HG03439 (cell line): ENCODE data around the gene ZNF804B.

Source experiments
- ATAC-seq: cut with Tn5 transposase; IDR thresholded peaks from one replicate; pipeline ENCODE4 v1.9.1; 2021; ENCODE audit warnings: mild to moderate bottlenecking, moderate library complexity; ENCODE audit not compliant: unreplicated experiment

Gene ZNF804B

GRCh38 chr7:88759230-88760135 lies at the start of gene ZNF804B:
Gene ZNF804B (plus strand): TSS chr7:88759700. CDS start chr7:88759977, 277 bp downstream.
- ATAC-seq, result no peak

GRCh38 chr7:88735920-88736319 lies 23.6 kb upstream of the ZNF804B start:
- ATAC-seq, result no peak

- no peak for ATAC-seq
Measured at GRCh38 chr7:88737632-88738031, 21.9 kb upstream of the ZNF804B start.

- no peak for ATAC-seq
Measured at GRCh38 chr7:88746126-88746525, 13.4 kb upstream of the ZNF804B start.

GRCh38 chr7:88756802-88757201 lies 2.7 kb upstream of the ZNF804B start:
- ATAC-seq, result no peak

GRCh38 chr7:88757371-88757770 lies 2.1 kb upstream of the ZNF804B start:
- ATAC-seq, result no peak

GRCh38 chr7:88758381-88759229 lies 895 bp upstream of the ZNF804B start:
- no peak for ATAC-seq

GRCh38 chr7:88760136-88760515 lies 626 bp downstream of the ZNF804B start:
- ATAC-seq, result no peak

GRCh38 chr7:88761779-88762178 lies 2.3 kb downstream of the ZNF804B start:
- no peak for ATAC-seq

- ATAC-seq, result no peak
Measured at GRCh38 chr7:88771417-88771816, 11.9 kb downstream of the ZNF804B start.

- no peak for ATAC-seq
Measured at GRCh38 chr7:88772776-88773175, 13.3 kb downstream of the ZNF804B start.

- no peak for ATAC-seq
Measured at GRCh38 chr7:88775838-88776237, 16.3 kb downstream of the ZNF804B start.

- ATAC-seq, result no peak
Measured at GRCh38 chr7:88787777-88788176, 28.3 kb downstream of the ZNF804B start.

- no peak for ATAC-seq
Measured at GRCh38 chr7:88789480-88790064, 30.1 kb downstream of the ZNF804B start.

- ATAC-seq, result no peak
Measured at GRCh38 chr7:88791891-88792290, 32.4 kb downstream of the ZNF804B start.

- ATAC-seq, result no peak
Measured at GRCh38 chr7:88792361-88792760, 32.9 kb downstream of the ZNF804B start.

- ATAC-seq, result no peak
Measured at GRCh38 chr7:88795553-88795952, 36.1 kb downstream of the ZNF804B start, which contains the start of gene TEX47. Gene TEX47 (minus strand): TSS chr7:88795737. CDS start chr7:88794942, 795 bp downstream.

- ATAC-seq, result no peak
Measured at GRCh38 chr7:88801046-88801445, 41.5 kb downstream of the ZNF804B start.

GRCh38 chr7:88806280-88807037 lies 47.0 kb downstream of the ZNF804B start:
- ATAC-seq, result no peak

- no peak for ATAC-seq
Measured at GRCh38 chr7:88818552-88818951, 59.1 kb downstream of the ZNF804B start.

- ATAC-seq, result no peak
Measured at GRCh38 chr7:88826222-88826621, 66.7 kb downstream of the ZNF804B start.
